ENCODE measurements around the gene MTPN.

Gene MTPN

GRCh38 chr7:135977007-135977741 lies at the start of gene MTPN:
Gene MTPN (minus strand): TSS chr7:135977359. CDS start chr7:135977100, 259 bp downstream.
- peak; percentile 97 for DNase-seq (ENCODE audit: low spot score)

GRCh38 chr7:136026209-136026608 lies 49.0 kb upstream of the MTPN start:
- DNase-seq (ENCODE audit: low spot score): no peak

- no peak for DNase-seq (ENCODE audit: low spot score)
These were observed 46.1 kb upstream of the MTPN start for GRCh38 chr7:136023134-136023869.

GRCh38 chr7:136020556-136020955 lies 43.4 kb upstream of the MTPN start:
- DNase-seq (ENCODE audit: low spot score): no peak

- DNase-seq (ENCODE audit: low spot score): no peak
These were observed 40.9 kb upstream of the MTPN start for GRCh38 chr7:136018104-136018503.

- no peak for DNase-seq (ENCODE audit: low spot score)
These were observed 39.7 kb upstream of the MTPN start for GRCh38 chr7:136016649-136017395.

- DNase-seq (ENCODE audit: low spot score): no peak
These were observed 38.5 kb upstream of the MTPN start for GRCh38 chr7:136015638-136016037.

GRCh38 chr7:136014659-136015058 lies 37.5 kb upstream of the MTPN start:
- DNase-seq (ENCODE audit: low spot score): no peak

GRCh38 chr7:136012238-136012637 lies 35.1 kb upstream of the MTPN start:
- no peak for DNase-seq (ENCODE audit: low spot score)

- DNase-seq (ENCODE audit: low spot score): peak; percentile 31
These were observed 32.4 kb upstream of the MTPN start for GRCh38 chr7:136009488-136010079.

GRCh38 chr7:136006208-136006607 lies 29.0 kb upstream of the MTPN start:
- DNase-seq (ENCODE audit: low spot score): no peak

- no peak for DNase-seq (ENCODE audit: low spot score)
These were observed 26.9 kb upstream of the MTPN start for GRCh38 chr7:136004083-136004482.

- no peak for DNase-seq (ENCODE audit: low spot score)
These were observed 25.6 kb upstream of the MTPN start for GRCh38 chr7:136002802-136003201.

- DNase-seq (ENCODE audit: low spot score): no peak
These were observed 23.2 kb upstream of the MTPN start for GRCh38 chr7:136000288-136000913.

- DNase-seq (ENCODE audit: low spot score): no peak
These were observed 20.9 kb upstream of the MTPN start for GRCh38 chr7:135998081-135998480.

- DNase-seq (ENCODE audit: low spot score): no peak
These were observed 18.6 kb upstream of the MTPN start for GRCh38 chr7:135995748-135996147.

GRCh38 chr7:135994466-135995205 lies 17.5 kb upstream of the MTPN start:
- no peak for DNase-seq (ENCODE audit: low spot score)

GRCh38 chr7:135993950-135994349 lies 16.8 kb upstream of the MTPN start:
- DNase-seq (ENCODE audit: low spot score): no peak

- DNase-seq (ENCODE audit: low spot score): no peak
These were observed 14.7 kb upstream of the MTPN start for GRCh38 chr7:135991906-135992305.

GRCh38 chr7:135991322-135991721 lies 14.2 kb upstream of the MTPN start:
- DNase-seq (ENCODE audit: low spot score): no peak

- DNase-seq (ENCODE audit: low spot score): no peak
These were observed 13.1 kb upstream of the MTPN start for GRCh38 chr7:135990258-135990657.
